GM21526 (cell line): ENCODE data around the gene RAB3A.

Experiments used
- ATAC-seq: cut with Tn5 transposase; IDR thresholded peaks from one replicate; pipeline ENCODE4 v1.9.1; 2021; ENCODE audit warnings: moderate library complexity; ENCODE audit not compliant: unreplicated experiment, low FRiP score

Gene RAB3A, protein sequence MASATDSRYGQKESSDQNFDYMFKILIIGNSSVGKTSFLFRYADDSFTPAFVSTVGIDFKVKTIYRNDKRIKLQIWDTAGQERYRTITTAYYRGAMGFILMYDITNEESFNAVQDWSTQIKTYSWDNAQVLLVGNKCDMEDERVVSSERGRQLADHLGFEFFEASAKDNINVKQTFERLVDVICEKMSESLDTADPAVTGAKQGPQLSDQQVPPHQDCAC

GRCh38 chr19:18203863-18204393 is at the start of gene RAB3A:
RAB3A (minus strand) TSS chr19:18204042; CDS start chr19:18202740, 1,302 bp downstream.
- ATAC-seq, result peak; percentile 78

GRCh38 chr19:18253130-18253529 is 49.3 kb upstream of the RAB3A start:
- no peak for ATAC-seq

DNA sequence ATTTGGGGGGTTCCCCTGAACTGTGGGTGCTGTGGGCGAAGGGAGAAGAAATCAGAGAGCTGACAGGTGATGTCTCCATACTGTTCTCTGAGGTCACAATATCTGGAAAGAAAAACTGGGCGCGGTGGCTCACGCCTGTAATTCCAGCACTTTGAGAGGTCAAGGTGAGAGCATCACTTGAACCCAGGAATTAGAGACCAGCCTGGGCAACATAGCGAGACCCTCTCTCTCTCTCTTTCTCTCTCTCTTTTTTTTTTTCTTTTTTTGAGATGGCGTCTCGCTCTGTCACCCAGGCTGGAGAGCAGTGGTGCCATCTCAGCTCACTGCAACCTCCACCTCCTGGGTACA is 48.5 kb upstream of the RAB3A start:
- ATAC-seq, result no peak

GRCh38 chr19:18251587-18252369 is 47.9 kb upstream of the RAB3A start:
- ATAC-seq, result no peak

DNA sequence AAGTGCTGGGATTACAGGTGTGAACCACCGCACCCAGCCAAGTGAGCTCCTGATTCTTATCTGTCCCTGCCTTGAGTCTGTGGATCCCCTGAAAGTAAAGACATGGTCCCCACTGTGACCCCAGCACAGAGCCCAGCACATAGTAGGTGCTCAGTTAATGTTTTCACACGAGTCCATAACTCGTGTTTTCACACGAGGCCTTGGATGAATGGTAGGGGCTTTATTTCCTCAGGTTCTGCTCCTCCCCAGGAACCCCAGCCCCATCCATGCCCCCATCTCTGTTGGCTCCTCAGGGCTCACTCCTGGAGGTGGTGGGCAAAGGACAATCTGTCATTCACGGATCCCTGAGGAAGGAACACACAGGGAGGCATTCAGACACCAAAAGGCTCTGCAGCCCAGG is 46.0 kb upstream of the RAB3A start:
- no peak for ATAC-seq

DNA sequence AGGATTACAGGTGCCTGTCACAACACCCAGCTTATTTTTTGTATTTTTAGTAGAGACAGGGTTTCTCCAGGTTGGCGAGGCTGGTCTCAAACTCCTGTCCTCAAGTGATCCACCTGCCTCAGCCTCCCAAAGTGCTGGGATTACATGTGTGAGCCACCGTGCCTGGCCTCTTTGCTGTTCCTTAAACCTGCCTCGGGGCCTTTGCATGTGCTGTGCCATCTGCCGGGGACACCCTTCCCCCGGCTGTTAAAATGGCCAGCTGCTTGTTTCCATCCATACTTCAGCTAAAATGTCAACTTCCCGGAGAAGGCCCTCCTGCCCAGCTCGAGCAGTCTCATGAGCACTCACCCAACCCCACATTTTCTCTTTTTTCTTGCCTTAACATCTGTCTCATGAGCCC is 41.5 kb upstream of the RAB3A start:
- no peak for ATAC-seq

- no peak for ATAC-seq
Observed at GRCh38 chr19:18239303-18239702, 35.5 kb upstream of the RAB3A start.

GRCh38 chr19:18234194-18234593 is 30.4 kb upstream of the RAB3A start:
- no peak for ATAC-seq

GRCh38 chr19:18233224-18233825 is 29.5 kb upstream of the RAB3A start:
- ATAC-seq, result no peak

- ATAC-seq, result no peak
Observed at GRCh38 chr19:18232540-18233223, 28.8 kb upstream of the RAB3A start.

- no peak for ATAC-seq
Observed at GRCh38 chr19:18231775-18232174, 27.9 kb upstream of the RAB3A start.

DNA sequence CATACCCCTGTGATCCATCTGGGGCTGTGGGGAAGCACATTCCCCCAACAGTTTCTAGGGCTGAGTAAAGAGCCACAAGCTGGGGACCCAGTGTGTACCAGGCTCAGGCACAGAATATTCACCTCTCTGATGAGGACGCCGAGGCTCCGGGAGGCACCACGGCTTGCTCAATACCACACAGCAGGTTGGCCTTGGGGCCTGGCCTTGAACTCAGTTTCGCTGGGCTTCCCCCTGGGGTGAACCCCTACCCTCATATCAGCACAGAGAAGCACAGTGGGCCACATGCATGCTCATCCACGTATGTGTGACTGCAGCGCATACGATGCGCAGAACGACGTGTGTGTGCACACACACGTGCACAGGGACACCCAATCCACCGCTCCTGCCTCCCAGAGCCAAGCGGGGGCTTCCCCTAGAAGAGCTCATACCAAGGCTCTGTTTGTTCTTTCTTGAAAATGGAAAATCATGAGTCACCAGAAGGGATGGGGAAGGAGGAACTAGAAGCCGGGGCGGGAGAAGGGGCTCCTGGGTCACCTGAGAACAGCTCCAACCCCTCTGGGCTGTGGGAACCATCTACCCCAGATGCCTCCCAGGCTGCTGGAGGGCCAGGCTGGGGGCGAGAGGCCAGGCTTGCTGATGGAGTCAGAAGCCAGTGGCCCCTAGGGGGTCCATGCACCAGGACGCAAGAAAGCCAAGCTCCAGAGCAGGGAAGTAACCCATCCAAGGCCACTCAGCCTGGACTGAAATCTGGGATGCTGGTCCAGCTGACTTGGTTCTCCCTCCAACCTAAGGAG is 27.3 kb upstream of the RAB3A start:
- no peak for ATAC-seq

DNA sequence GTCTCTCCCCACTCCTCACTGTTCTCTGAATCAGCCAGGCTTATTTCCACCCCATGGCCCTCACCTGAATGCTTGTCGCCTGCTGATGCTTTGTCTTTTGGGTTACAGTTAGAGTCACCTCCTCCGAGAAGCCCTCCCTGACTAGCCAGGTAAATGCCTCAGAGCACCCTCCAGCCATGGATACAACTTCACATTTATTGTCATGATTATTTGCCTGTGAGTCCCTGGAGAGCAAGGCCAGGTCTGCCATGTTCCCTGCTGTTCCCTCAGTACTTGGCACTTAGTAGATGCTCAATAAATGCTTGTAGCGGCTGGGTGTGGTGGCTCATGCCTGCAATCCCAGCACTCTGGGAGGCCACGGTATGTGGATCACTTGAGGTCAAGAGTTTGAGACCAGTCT is 26.1 kb upstream of the RAB3A start:
- no peak for ATAC-seq

DNA sequence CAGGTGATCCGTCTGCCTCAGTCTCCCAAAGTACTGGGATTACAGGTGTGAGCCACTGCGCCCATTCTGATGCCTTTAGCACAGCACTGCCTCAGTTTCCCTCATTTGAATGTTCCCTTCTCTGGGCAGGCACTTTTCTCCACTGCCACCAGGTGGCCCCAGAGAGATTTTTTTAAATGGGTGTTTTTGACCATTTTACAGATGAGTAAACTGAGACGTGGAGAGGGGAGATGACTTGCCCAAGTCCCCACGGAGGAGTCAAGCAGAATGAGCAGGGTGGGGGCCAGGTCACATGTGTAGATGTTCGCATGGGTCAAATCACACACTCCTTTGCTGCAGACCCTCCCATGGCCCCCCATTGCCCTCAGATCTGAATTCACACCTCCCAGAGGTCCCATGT is 25.6 kb upstream of the RAB3A start:
- ATAC-seq, result no peak

- ATAC-seq, result no peak
Observed at GRCh38 chr19:18227781-18228271, 24.0 kb upstream of the RAB3A start.

DNA sequence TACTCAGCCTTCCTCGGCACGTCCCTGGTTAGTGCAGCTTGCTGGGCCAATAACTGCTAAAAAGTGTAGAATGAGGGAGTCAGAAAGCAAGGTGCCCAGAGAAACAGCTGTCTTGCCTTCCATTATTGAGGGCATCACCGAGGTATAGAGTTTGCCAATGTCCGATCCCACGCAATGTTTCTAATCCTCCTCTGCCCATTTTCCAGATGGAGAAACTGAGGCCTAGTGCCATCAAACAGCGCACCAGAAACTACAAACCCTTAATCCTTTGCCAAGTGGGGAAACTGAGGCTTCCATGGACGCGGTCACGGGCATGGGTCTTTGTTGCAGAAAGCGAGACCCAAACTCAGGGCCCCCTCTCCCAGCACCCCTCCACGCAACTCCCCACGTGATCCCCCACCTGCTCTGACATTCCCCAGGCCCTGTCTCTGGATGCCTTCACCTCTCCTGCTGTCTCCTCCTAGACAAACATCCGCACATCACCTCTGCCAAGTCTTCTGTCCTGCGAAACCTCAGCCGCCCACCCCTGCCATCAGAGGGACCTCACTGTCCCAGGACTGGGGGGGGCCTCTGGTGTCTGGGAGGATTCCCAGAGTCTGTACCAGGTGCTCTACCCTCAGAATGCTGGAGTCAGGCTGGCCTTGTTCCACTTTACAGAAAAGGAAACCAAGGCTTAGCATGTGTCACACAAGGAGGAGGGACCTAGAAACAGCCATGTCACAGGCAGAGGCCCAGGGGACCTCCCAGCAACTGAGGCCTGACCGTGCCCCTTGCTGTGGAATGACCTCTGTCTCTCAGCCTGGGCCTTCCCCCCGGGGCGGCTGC is 23.3 kb upstream of the RAB3A start:
- ATAC-seq, result no peak

GRCh38 chr19:18225702-18226468 is 22.0 kb upstream of the RAB3A start, which contains the start of gene PDE4C:
PDE4C (minus strand) TSS chr19:18226438; CDS start chr19:18226415, 23 bp downstream.
- no peak for ATAC-seq

- no peak for ATAC-seq
Observed at GRCh38 chr19:18225355-18225701, 21.5 kb upstream of the RAB3A start.
